Natural killer cell treated with Interleukin-12 subunit alpha and Interleukin-12 subunit beta and Interleukin-15 and Interleukin-18, amount 100 ng/mL, for 72 hours (primary cell): ENCODE measurements around the gene IQGAP2. TPM values are rescaled to one million over a fixed set of nuclear protein-coding genes. Genes with fewer than 3 reads are reported as not detected.
A peak's percentile ranks its signal among the peaks of the same experiment; 100 is the strongest.

ENCODE experiments used
- ATAC-seq, 2 donors: fragments of 150-1000 bp; cut with Tn5 transposase in 1 of 2; sonication (Bioruptor Pico), chemical (Tn5 transposase) in 1 of 2; 2 replicates each; pipeline ENCODE4 v1.10.0; 2021
- DNase-seq: peaks from one replicate; pipeline ENCODE4 v3.0.0; 2022; ENCODE audit warnings: low spot score
- H3K27ac Mint-ChIP-seq, 2 donors: 1 replicate in 1 of 2; 2 replicates in 1 of 2; pipeline ENCODE4 v1.8.0; 2022; ENCODE audit warnings: mixed read lengths in 2 of 2, mild to moderate bottlenecking in 1 of 2, moderate library complexity in 1 of 2
- H3K27me3 Mint-ChIP-seq, 2 donors: 1 replicate in 1 of 2; 2 replicates in 1 of 2; pipeline ENCODE4 v1.8.0; 2022; ENCODE audit warnings: mixed read lengths in 2 of 2
- H3K36me3 Mint-ChIP-seq: one replicate; pipeline ENCODE4 v1.8.0; 2022; ENCODE audit warnings: mixed read lengths
- H3K4me1 Mint-ChIP-seq, 2 donors: 1 replicate in 1 of 2; 2 replicates in 1 of 2; pipeline ENCODE4 v1.8.0; 2022; ENCODE audit warnings: low read depth in 2 of 2, mixed read lengths in 2 of 2, mild to moderate bottlenecking in 1 of 2
- H3K4me3 Mint-ChIP-seq: one replicate; pipeline ENCODE4 v1.8.0; 2022; ENCODE audit warnings: mixed read lengths
- H3K9me3 Mint-ChIP-seq: 2 replicates; pipeline ENCODE4 v1.8.0; 2022; ENCODE audit warnings: mixed read lengths
- total RNA-seq, 2 donors: library from RNA; stranded (reverse); gene quantifications; one replicate each; pipeline ENCODE4 v1.2.3, GENCODE V29; 2022

The IQGAP2 gene
- total RNA-seq, 2 donors from 2014 or later = 104 to 111 TPM

DNA sequence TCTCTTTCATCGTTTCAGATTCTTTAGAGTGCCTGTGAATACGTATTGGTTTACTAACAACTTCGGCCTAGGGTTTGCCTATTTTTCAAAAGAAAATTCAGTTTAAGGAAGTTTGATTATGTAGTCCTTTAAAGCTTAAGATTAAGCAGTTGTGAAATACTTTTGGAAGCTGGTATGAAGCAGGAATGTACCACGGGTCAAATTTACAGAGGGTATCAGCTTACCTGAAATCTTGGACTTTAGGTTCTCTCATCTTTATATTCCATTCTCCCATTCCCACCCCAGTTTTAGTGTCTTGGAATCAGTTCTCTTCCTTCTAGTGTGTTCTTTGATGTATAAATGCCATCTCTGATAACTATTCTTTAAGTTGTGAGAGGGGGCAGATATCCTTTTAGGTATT, 53.2 kb downstream of the IQGAP2 start:
- Mint-ChIP-seq H3K27ac (peak overlapping the region; percentile 88 to 94), H3K36me3 (peaks cover 8% of the 10 kb centered on the region), H3K4me3 (no peak overlapping the region), H3K9me3 (peaks cover 2% of the 10 kb centered on the region), H3K27me3 (no peaks in the 10 kb centered on the region), H3K4me1 (peaks cover 57 to 62% of the 10 kb centered on the region in 2 donors)
- DNase-seq (no peak), ATAC-seq (no peak)

DNA sequence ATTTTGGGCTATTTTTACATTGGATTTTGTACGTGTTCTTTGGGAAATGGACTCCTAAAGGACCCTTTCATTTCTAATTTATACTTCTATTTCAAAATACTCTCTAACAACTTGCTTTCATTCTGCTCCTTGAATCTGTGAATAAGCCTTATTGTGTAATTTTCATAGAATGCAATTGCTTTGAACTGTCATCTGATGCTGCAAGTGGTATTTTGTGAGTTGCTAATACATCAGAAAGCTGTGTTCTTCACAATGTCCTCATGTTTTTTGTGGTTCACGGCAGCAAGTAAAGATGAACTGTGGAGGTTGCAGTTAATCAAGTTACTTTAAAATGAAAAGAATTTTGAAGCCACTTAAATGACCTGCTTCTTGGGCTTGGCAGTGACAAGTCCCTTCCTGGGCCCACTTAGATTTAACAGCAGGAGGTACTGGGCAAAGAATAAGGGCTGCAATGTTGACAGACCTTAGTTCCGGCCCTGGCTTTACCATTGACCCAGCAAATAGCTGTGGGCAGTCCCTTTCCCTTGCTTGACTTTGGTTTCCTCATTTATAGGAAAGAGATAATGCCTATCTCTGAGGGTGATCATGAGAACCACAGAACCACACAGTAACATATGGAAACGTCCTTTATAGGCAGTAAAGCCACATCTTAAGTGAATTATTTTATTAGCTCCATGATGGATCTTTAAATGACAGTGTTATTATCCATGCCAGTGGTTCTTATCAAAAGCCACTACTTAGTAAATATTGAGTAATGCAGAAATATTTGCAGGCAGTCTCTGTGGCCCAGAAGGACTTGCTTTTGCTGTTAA, 54.8 kb downstream of the IQGAP2 start:
- DNase-seq = no peak
- peak overlapping the region; percentile 88 to 94 for H3K27ac Mint-ChIP-seq
- H3K36me3 Mint-ChIP-seq = peaks cover 14% of the 10 kb centered on the region
- H3K9me3 Mint-ChIP-seq = no peaks in the 10 kb centered on the region
- H3K4me3 Mint-ChIP-seq = peak overlapping the region; percentile 73
- no peaks in the 10 kb centered on the region for H3K27me3 Mint-ChIP-seq
- peaks cover 58 to 66% of the 10 kb centered on the region in 2 donors for H3K4me1 Mint-ChIP-seq
- ATAC-seq = peak; percentile 81 to 88

DNA sequence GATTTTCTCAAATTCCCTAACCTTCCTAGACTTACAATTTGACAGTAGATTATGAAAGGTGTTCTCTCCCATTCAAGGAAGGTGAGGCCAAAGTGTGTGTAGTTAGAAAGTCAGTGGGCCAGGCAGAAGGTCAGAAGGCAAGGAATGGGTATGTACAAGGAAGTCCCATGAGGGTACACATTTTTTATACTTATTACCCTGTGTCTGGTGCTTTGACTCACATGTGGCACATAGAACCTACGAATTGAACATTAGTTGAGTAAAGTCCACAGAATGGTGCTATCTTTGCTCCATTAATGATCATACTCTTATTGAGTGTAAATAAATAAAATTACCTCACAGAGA, 55.4 kb downstream of the IQGAP2 start:
- Mint-ChIP-seq H3K27me3 (no peaks in the 10 kb centered on the region), H3K4me1 (peaks cover 54 to 63% of the 10 kb centered on the region in 2 donors), H3K9me3 (no peaks in the 10 kb centered on the region), H3K36me3 (peaks cover 14% of the 10 kb centered on the region), H3K4me3 (peak overlapping the region; percentile 73), H3K27ac (peak overlapping the region; percentile 88 to 94)
- ATAC-seq (no peak), DNase-seq (no peak)

DNA sequence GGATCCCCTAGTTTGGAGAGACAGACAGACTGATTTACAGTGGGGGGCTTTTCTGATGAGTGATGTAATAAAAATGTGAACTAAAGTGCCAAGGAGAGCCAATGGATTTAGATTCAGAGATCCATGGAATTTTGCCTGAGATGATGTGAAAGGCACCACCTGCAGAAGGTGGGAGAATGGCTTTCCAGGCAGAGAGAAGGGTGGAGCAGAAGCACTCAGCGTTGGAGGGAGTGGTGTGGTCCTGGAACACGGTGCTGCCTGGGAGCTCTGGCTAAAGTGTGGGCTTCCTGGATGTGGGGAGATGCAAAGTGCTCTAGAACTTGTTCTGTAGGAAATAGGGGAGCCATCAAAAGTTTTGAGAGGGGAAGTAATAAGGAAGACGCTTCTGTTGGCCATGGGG, 57.0 kb downstream of the IQGAP2 start:
- ATAC-seq (no peak), DNase-seq (no peak)
- Mint-ChIP-seq H3K4me3 (peak overlapping the region; percentile 42), H3K27me3 (no peaks in the 10 kb centered on the region), H3K9me3 (no peaks in the 10 kb centered on the region), H3K27ac (peak overlapping the region; percentile 88 to 94), H3K4me1 (peaks cover 60 to 66% of the 10 kb centered on the region in 2 donors), H3K36me3 (peaks cover 25% of the 10 kb centered on the region)

DNA sequence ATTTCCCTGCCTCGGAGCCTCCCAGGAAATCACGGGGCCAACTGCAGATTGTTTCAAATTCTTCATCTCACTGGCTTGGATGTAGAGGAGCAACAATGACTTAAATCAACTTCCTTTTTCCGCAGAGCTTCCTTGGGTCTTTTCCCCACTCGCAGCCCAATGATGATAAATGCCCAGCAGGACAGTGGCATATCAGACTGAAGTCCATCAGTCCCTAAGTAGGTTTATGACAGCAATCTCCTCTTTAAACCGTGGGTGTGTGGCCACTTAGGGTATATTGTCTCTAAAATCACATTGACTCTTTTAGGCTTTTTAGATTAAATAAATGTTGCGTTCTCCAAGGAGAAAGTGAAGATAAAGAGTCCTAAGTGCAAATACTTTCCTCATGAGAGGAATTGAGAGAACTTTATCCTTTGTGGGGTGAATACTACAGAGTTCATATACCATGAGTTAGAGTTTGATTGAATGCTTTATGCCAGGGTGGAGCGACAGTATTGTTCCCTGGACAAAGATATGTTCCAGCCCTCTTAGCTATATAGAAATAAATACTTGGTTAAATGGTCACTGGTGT, 59.1 kb downstream of the IQGAP2 start:
- DNase-seq (no peak), ATAC-seq (no peak)
- H3K4me3 Mint-ChIP-seq = no peak overlapping the region
- peaks cover 29% of the 10 kb centered on the region for H3K36me3 Mint-ChIP-seq
- H3K27me3 Mint-ChIP-seq = no peaks in the 10 kb centered on the region
- H3K27ac Mint-ChIP-seq = peak overlapping the region in 1 of 2 donors; percentile 51
- H3K4me1 Mint-ChIP-seq = peaks cover 64 to 66% of the 10 kb centered on the region in 2 donors
- no peaks in the 10 kb centered on the region for H3K9me3 Mint-ChIP-seq

DNA sequence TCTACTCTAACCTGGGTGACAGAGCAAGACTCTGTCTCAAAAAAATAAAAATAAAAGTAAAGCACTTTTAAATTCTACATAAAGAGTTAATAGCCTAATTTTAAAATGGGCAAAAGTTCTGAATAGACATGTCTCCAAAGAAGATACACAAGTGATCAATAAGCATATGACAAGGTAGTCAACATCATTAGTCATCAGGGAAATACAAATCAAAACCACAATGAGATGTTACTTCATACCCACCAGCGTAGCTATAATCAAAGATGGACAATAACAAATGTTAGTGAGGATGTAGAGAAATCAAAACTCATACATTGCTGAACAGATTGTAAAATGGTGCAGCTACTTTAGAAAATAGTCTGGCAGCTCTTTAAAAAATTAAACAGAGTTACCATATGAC, 64.1 kb downstream of the IQGAP2 start:
- H3K27ac Mint-ChIP-seq = peak overlapping the region; percentile 99 to 100
- ATAC-seq = peak; percentile 57 to 81
- no peak for DNase-seq
- peaks cover 3% of the 10 kb centered on the region for H3K9me3 Mint-ChIP-seq
- H3K36me3 Mint-ChIP-seq = peaks cover 28% of the 10 kb centered on the region
- H3K27me3 Mint-ChIP-seq = no peaks in the 10 kb centered on the region
- no peak overlapping the region for H3K4me3 Mint-ChIP-seq
- H3K4me1 Mint-ChIP-seq = peaks cover 55 to 69% of the 10 kb centered on the region in 2 donors

DNA sequence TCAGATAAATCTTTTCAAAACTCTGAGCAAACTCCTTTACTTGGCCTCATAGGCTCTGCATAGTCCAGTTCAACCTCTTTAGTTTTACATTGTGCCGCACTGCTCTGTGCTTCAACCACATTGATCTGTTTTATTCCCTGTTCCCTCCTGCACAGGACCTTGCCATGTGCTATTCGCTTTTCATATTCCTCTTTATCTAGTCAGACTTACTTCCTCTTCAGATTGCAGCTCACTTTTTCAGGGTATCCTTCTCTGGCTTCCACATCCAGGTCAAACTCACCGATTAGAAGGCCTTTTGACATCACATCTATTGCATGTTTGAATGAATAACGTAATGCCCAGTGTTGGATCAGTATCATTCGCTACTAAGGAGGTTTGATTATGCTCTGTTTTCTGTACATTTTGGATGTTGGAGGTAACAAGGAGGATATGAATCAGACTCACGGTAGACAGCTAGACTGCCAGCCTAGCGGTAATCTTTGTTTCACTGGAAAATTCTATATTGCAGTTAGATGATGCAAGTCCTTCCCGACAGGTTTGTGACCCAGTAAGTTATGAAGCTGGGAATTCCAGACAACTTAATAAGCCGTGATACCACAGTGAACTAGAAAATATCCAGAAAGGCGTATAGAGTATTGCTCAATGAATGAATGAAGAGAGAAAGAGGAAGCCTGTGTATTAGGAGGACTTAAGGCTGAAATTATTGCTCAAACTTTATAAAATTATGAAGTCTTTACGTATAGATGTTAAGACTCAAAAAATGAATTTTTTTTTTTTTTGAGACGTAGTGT, 65.7 kb downstream of the IQGAP2 start:
- ATAC-seq = no peak
- DNase-seq = no peak
- Mint-ChIP-seq H3K36me3 (peaks cover 33% of the 10 kb centered on the region), H3K9me3 (peaks cover 3% of the 10 kb centered on the region), H3K4me1 (peaks cover 62 to 85% of the 10 kb centered on the region in 2 donors), H3K27ac (peak overlapping the region; percentile 99 to 100), H3K27me3 (no peaks in the 10 kb centered on the region), H3K4me3 (no peak overlapping the region)

DNA sequence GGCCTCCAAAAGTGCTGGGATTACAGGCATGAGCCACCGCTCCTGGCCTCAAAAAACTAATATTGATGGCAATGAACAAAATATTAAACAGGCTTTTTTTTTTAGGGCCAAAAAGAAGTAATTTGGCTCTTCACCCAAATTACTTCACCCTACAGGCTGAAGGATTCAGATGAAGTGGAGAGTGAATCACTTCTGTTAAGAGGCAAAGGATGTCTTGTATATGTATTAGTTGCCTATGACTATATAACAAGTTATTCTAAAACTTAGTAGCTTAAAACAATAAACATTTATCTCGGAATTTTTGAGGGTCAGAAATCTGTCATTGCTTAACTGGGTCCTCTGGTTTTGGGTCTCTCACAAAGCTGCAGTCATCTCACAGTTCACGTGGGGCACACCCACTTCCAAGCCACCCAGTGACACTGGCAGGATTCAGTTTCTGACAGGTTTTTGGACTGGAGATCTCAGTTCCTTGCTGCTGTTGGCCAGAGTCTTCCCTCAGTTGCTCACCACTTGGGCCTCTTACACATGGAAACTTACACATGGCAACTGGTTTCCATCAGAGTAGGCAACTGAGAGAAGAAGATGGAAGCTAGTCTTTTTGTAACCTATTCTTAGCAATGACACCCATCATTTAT, 66.7 kb downstream of the IQGAP2 start:
- H3K4me3 Mint-ChIP-seq = no peak overlapping the region

DNA sequence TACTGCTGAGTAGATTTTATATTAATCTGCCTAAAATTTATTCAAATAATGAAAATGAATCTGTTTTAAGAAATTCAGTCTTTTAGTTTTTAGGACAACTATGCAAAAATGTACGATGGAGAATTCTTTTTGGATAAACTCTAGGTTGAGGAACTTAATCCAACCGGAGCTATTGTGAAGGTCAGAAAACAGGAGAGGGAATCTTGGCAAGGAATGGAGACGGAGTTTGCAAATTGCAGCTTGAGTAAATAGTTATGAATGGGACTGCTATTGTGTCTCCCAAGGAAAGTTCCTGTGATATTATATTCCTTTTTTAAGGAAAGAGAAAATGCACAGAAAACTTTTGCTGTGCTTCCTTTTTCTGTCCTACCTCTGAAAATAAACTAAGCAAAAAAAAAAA, 67.9 kb downstream of the IQGAP2 start:
- Mint-ChIP-seq H3K27me3 (no peaks in the 10 kb centered on the region), H3K4me3 (no peak overlapping the region), H3K4me1 (peaks cover 65 to 88% of the 10 kb centered on the region in 2 donors), H3K27ac (peak overlapping the region; percentile 99 to 100), H3K9me3 (peaks cover 6% of the 10 kb centered on the region), H3K36me3 (peaks cover 18% of the 10 kb centered on the region)
- ATAC-seq = no peak
- DNase-seq = no peak

More for the DNA sequence above, 66.7 kb downstream of the IQGAP2 start:
- no peak for DNase-seq
- peak overlapping the region; percentile 99 to 100 for H3K27ac Mint-ChIP-seq
- peaks cover 26% of the 10 kb centered on the region for H3K36me3 Mint-ChIP-seq
- peaks cover 3% of the 10 kb centered on the region for H3K9me3 Mint-ChIP-seq
- ATAC-seq = no peak
- no peaks in the 10 kb centered on the region for H3K27me3 Mint-ChIP-seq
- peaks cover 64 to 86% of the 10 kb centered on the region in 2 donors for H3K4me1 Mint-ChIP-seq

DNA sequence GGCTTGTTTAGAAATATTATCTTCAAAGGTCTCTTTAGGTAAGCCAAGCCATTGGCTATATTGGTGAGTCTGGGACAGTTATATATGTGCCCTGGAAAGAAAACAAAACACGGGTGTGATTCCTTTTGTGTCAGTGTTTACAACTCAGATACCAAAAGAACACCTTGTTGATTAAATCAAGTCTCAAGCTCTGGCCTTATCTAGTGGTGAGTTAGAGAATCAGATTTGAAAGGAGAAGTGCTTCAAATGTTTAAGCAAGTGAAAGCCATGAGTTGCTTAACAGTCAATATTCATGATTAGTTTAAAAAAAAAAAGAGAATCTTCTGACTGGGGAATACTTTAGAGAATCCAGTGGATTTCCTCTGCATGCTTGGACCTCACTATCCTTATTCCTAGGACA, 68.3 kb downstream of the IQGAP2 start:
- ATAC-seq = no peak
- Mint-ChIP-seq H3K9me3 (peaks cover 7% of the 10 kb centered on the region), H3K4me1 (peaks cover 65 to 88% of the 10 kb centered on the region in 2 donors), H3K27me3 (no peaks in the 10 kb centered on the region), H3K36me3 (peaks cover 18% of the 10 kb centered on the region), H3K27ac (peak overlapping the region; percentile 99 to 100), H3K4me3 (no peak overlapping the region)
- no peak for DNase-seq

DNA sequence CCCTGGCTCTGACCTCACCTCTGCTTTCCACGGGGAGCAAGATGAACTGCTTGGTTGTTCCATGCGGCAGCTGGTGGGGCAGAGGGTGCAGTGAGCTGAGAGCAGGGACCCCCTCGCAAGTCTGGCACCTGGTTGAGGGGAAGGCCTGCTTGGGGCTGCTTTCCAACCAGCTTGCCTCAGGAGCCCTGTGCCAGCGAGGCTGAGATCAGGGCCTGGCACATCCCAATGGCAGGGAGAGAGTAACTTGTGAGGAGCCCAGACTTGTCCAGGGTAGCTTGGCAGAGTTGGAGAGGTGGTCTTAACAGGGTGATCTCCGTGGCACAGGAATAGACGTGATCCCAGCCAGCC, 68.9 kb downstream of the IQGAP2 start:
- peak overlapping the region; percentile 99 to 100 for H3K27ac Mint-ChIP-seq
- peaks cover 62 to 85% of the 10 kb centered on the region in 2 donors for H3K4me1 Mint-ChIP-seq
- H3K36me3 Mint-ChIP-seq = peaks cover 18% of the 10 kb centered on the region
- DNase-seq = no peak
- no peaks in the 10 kb centered on the region for H3K27me3 Mint-ChIP-seq
- peaks cover 7% of the 10 kb centered on the region for H3K9me3 Mint-ChIP-seq
- H3K4me3 Mint-ChIP-seq = peak overlapping the region; percentile 24
- no peak for ATAC-seq

DNA sequence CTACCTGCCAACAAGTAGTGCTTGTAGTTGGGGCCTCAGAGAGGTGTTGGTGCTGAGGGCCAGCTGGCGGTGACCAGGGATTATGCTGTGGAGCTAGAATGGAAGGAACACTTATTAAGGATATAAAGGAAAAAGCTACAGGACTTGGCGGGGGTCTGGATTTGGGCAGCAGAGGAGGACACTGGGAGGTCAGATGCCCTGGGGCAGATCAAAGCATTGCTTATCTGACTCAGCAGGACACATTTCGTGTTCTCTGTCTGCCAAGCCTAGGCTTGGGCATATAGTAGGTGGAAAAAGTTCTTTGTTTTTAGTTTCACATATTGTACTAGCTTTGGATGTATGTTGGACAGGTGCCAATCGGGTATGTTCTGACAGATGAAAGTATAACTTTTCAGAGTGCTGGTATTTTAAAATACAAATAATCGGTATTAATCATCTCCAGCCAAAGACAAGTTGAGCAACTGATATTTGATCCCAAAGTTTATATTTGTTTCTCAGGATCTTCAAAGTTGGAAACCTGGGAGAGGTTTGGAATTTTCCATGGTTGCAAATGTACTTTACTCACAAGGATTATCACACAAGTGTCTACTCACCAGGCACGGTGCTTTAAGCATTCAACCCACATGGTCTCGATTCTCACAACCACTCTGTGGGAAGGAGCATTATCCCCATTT, 69.4 kb downstream of the IQGAP2 start:
- peaks cover 58 to 80% of the 10 kb centered on the region in 2 donors for H3K4me1 Mint-ChIP-seq
- no peak for ATAC-seq

DNA sequence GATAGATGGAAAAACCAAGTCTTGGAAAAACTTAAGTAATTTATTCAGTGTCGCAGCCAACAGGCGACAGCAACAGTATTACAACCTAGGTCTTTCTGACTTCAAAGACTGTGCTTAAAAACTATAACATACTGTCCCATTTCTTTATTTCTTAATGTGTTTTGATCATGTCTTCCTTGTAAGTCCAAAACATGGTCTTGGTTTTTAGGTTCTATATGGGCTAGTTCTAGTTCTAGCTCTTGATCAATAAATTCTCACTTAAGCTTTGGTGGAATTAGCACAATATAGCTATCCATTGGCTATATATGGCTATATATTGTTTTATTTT, 69.9 kb downstream of the IQGAP2 start:
- peak overlapping the region; percentile 88 for H3K4me3 Mint-ChIP-seq
- DNase-seq = no peak
- no peaks in the 10 kb centered on the region for H3K27me3 Mint-ChIP-seq
- peaks cover 5% of the 10 kb centered on the region for H3K9me3 Mint-ChIP-seq
- H3K36me3 Mint-ChIP-seq = peaks cover 14% of the 10 kb centered on the region
- H3K4me1 Mint-ChIP-seq = peaks cover 54 to 76% of the 10 kb centered on the region in 2 donors
- peak overlapping the region; percentile 99 to 100 for H3K27ac Mint-ChIP-seq
- no peak for ATAC-seq

More for the DNA sequence above, 69.4 kb downstream of the IQGAP2 start:
- peaks cover 7% of the 10 kb centered on the region for H3K9me3 Mint-ChIP-seq
- peak overlapping the region; percentile 24 for H3K4me3 Mint-ChIP-seq
- H3K36me3 Mint-ChIP-seq = peaks cover 17% of the 10 kb centered on the region
- H3K27me3 Mint-ChIP-seq = no peaks in the 10 kb centered on the region
- H3K27ac Mint-ChIP-seq = peak overlapping the region; percentile 99 to 100
- no peak for DNase-seq
